GM21737 (cell line): ENCODE data around the gene FRYL.
"Not testable (repeated sequence)": the region's sequence is repeated elsewhere in the genome, so short reads cannot be mapped to it uniquely, and the experiment has no call there.

Source experiments
- ATAC-seq: cut with Tn5 transposase; IDR thresholded peaks from one replicate; pipeline ENCODE4 v1.9.1; 2021; ENCODE audit warnings: mild to moderate bottlenecking, moderate library complexity; ENCODE audit not compliant: unreplicated experiment

The FRYL gene

GRCh38 chr4:48786549-48786948 is 6.5 kb upstream of the FRYL start:
- ATAC-seq: no peak

- ATAC-seq: no peak
Measured at GRCh38 chr4:48785302-48785701, 5.2 kb upstream of the FRYL start.

GRCh38 chr4:48781968-48782367 is 1.9 kb upstream of the FRYL start:
- no peak for ATAC-seq

GRCh38 chr4:48780865-48781214 is 761 bp upstream of the FRYL start:
- ATAC-seq: no peak

- peak; percentile 38 for ATAC-seq
Measured at GRCh38 chr4:48779095-48779997, 733 bp downstream of the FRYL start.

GRCh38 chr4:48778431-48779094 is 1.5 kb downstream of the FRYL start:
- no peak for ATAC-seq

- no peak for ATAC-seq
Measured at GRCh38 chr4:48777739-48778138, 2.3 kb downstream of the FRYL start.

- no peak for ATAC-seq
Measured at GRCh38 chr4:48774760-48775710, 5.0 kb downstream of the FRYL start.

GRCh38 chr4:48772556-48772955 is 7.5 kb downstream of the FRYL start:
- no peak for ATAC-seq

GRCh38 chr4:48767055-48767929 is 12.8 kb downstream of the FRYL start:
- ATAC-seq: no peak

- ATAC-seq: no peak
Measured at GRCh38 chr4:48766131-48766792, 13.8 kb downstream of the FRYL start.

GRCh38 chr4:48762408-48762807 is 17.7 kb downstream of the FRYL start:
- ATAC-seq: no peak

- no peak for ATAC-seq
Measured at GRCh38 chr4:48761286-48761685, 18.8 kb downstream of the FRYL start.

GRCh38 chr4:48758703-48759102 is 21.4 kb downstream of the FRYL start:
- ATAC-seq: not testable (repeated sequence)

GRCh38 chr4:48756689-48757220 is 23.3 kb downstream of the FRYL start:
- no peak for ATAC-seq

- ATAC-seq: no peak
Measured at GRCh38 chr4:48755281-48755680, 24.8 kb downstream of the FRYL start.

- no peak for ATAC-seq
Measured at GRCh38 chr4:48753159-48753558, 26.9 kb downstream of the FRYL start.

- ATAC-seq: no peak
Measured at GRCh38 chr4:48752726-48753125, 27.4 kb downstream of the FRYL start.

- ATAC-seq: no peak
Measured at GRCh38 chr4:48752246-48752645, 27.8 kb downstream of the FRYL start.
